Retina (tissue), 1 donor: ENCODE results near the gene MCOLN1.
A peak's percentile ranks its signal among the peaks of the same experiment; 100 is the strongest.

Experiments
- DNase-seq: peaks from one replicate; pipeline ENCODE4 v3.0.0-alpha.2; 2016

MCOLN1 gene

DNA sequence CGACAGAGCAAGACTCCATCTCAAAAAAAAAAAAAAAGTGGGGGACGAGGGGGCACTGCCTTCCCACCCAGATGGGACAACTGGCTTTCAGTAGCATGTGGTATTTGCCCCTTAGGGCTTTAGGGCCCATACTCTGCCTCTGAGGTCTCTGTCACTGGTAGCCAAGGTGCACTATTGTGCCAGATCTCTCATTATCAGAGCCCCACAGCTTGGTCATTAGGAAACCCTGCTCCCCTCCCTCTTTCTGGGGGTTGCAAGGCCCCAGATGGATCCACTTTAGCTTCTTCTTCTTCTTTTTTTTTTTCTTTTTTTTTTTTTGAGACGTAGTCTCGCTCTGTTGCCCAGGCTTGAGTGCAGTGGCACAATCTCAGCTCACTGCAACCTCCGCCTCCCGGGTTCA lies 17.7 kb upstream of the MCOLN1 start:
- DNase-seq: no peak

DNA sequence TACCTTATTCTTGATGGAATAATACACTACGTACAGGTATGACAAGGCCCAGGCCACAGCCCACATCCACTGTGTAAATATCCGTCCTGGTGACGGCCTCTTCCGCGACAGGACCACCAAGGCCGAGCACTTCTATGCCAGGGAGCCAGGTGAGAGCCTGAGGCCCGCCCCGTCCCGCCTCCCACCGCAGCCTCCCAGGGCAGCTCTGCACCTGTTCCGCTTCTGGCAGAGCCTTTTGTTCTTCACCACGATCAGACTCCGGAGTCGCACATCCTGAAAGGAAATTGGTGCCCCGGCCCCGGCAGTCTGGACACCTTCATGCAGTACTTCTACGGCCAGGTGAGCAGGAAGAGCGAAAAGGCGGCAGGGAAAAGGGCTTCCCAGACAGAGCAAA lies 17.1 kb upstream of the MCOLN1 start:
- no peak for DNase-seq

- DNase-seq: no peak
These were observed 16.6 kb upstream of the MCOLN1 start for GRCh38 chr19:7505682-7506384.

GRCh38 chr19:7506385-7507328 lies 15.8 kb upstream of the MCOLN1 start:
- DNase-seq: peak; percentile 65

GRCh38 chr19:7507884-7508283 lies 14.5 kb upstream of the MCOLN1 start:
- no peak for DNase-seq

DNA sequence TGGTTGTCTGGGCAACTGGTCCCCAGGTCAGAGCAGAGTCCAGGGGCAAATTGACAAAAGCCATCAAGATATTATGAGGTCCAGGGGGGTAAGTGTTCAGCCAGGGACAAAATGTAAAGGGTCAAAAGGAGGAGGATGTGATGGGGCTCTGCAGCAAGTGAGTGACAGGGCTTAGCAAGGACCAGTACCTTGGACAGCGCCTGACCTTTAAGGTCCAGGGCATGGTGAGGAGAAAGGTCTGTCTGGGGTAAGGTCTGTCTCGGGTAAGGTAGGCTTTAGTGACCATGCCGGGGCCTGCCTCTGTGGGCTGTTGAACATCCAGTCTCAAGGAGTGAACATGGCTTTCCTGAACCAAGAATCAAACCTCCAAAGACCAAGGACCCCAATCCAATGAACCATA lies 12.8 kb upstream of the MCOLN1 start:
- no peak for DNase-seq

GRCh38 chr19:7512400-7512851 lies 10.0 kb upstream of the MCOLN1 start:
- peak; percentile 35 for DNase-seq

GRCh38 chr19:7513809-7514642 lies 8.4 kb upstream of the MCOLN1 start:
- DNase-seq: no peak

- DNase-seq: no peak
These were observed 7.2 kb upstream of the MCOLN1 start for GRCh38 chr19:7515110-7515644.

- DNase-seq: peak; percentile 81
These were observed 6.7 kb upstream of the MCOLN1 start, which contains the start of gene ZNF358 for GRCh38 chr19:7515645-7516151. Gene ZNF358, plus strand, starts transcription at chr19:7516103. Its CDS starts 3,140 bp downstream, at chr19:7519243.

GRCh38 chr19:7516333-7516732 lies 6.1 kb upstream of the MCOLN1 start:
- peak; percentile 35 for DNase-seq

DNA sequence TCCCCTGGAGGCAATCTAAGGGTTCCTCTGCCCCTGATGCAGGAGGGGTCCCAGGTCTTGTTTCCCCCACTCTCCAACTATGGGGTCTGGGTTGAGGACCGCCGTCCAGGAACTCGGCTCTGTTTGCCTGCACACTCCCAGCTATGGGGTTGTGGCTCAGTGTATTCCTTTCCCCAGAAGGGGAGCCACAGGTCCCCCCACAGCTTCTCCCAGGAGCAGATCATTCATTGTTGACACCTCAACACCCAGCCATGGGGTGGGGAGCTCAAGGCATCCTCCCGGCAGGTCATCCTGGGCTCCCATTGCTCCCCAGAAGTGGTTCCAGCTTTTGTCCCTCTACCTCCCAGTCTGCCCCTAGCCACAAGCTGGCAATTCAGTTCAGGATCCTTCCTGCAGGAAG lies 5.5 kb upstream of the MCOLN1 start:
- DNase-seq: peak; percentile 32

DNA sequence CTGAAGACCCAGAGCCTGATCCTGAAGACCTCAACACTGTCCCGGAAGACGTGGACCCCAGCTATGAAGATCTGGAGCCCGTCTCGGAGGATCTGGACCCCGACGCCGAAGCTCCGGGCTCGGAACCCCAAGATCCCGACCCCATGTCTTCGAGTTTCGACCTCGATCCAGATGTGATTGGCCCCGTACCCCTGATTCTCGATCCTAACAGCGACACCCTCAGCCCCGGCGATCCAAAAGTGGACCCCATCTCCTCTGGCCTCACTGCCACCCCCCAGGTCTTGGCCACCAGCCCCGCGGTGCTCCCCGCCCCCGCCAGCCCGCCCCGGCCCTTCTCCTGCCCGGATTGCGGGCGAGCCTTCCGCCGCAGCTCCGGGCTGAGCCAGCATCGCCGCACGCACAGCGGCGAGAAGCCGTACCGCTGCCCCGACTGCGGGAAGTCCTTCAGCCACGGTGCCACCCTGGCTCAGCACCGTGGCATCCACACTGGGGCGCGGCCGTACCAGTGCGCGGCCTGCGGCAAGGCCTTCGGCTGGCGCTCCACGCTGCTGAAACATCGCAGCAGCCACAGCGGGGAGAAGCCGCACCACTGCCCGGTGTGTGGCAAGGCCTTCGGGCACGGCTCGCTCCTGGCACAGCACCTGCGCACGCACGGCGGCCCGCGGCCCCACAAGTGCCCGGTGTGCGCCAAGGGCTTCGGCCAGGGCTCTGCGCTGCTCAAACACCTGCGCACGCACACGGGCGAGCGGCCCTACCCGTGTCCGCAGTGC lies 2.9 kb upstream of the MCOLN1 start:
- DNase-seq: no peak

DNA sequence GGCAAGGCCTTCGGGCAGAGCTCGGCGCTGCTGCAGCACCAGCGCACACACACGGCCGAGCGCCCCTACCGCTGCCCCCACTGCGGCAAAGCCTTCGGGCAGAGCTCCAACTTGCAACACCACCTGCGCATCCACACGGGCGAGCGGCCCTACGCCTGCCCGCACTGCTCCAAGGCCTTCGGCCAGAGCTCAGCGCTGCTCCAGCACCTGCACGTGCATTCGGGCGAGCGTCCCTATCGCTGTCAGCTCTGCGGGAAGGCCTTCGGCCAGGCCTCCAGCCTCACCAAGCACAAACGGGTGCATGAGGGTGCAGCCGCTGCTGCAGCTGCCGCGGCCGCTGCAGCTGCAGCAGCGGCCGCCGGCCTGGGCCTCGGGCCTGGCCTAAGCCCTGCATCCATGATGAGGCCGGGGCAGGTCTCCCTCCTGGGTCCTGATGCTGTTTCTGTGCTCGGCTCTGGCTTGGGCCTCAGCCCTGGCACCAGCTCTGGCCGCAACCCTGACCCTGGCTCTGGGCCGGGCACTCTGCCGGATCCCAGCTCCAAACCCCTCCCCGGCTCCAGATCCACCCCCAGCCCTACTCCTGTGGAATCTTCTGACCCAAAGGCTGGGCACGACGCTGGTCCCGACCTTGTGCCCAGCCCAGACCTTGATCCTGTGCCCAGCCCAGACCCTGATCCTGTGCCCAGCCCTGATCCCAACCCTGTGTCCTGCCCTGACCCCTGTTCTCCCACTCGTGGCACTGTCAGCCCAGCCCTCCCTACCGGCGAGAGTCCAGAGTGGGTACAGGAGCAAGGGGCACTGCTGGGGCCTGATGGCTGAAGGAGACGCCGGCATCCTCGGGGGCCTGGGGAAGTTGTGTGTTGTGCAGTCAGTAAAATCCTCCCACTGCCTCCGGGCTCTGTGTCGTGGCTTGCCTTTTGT lies 2.0 kb upstream of the MCOLN1 start:
- no peak for DNase-seq

DNA sequence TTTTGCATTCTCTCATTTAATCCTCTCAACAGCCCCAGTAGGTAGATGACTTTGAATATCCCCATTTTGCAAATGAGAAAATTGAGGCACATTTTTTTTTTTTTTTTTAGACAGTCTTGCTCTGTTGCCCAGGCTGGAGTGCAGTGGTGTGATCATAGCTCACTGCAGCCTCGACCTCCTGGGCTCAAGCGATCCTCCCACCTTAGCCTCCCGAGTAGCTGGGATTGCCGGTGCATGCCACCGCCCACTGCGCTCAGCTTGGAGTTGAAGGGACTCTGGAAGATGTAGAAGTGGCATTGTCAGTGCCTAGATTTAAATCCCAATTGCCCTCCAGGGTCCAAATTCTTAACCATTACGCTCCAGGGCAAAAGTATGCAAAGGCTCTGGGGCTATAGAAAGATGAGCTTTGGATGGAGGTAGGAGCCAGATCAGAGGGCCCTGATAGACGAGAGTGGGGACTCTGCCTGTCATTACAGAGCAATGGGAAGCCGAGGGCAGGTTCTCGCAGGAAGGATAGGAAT lies 813 bp upstream of the MCOLN1 start:
- DNase-seq: no peak

DNA sequence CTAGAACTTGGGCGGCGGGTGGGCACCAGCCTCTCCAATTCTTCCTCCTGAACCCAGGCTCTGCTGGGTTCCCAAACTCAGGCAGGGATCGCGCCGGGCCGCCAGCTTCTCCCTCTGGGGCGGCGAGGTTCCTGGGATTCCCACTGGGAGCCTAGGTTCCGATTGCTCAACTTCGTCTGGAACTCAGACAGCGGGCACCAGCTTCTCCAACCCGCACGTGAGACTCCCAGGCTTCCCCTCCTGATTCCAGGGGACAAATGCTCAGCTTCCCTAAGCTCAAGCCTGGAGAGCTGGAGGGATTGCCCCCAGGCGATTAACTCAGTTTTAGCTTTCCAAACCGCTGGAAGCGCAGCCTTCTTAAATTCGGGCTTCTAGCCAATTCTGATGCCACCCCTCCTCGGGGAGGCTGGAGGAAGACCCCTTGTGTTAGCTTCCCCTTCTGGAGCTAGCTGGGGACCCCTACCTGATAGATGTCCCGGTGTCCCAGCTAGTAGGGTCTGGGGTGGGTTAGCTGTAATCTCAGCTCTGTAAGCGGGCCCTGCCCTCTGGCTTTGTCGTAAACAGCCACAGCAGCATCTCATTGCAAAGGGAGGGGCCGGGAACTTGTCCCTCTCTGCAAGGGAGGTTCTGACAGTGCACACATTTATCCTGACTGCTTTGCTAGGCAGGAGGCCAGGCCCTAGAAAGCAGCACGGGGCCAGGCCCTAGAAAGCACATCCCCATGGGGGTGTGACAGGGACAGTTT lies 671 bp downstream of the MCOLN1 start:
- DNase-seq: no peak

- DNase-seq: no peak
These were observed 2.1 kb downstream of the MCOLN1 start for GRCh38 chr19:7524523-7524922.

GRCh38 chr19:7524992-7525739 lies 2.7 kb downstream of the MCOLN1 start:
- DNase-seq: no peak
